Lower lobe of right lung (tissue), 2 donors: ENCODE results near the gene SDC3. TPM values are rescaled to one million over a fixed set of nuclear protein-coding genes. Genes with fewer than 3 reads are reported as not detected.

Experiments
- ATAC-seq, 2 donors: fragments of 200-7000 bp; cut with Tn5 transposase; one replicate each; pipeline ENCODE4 v1.9.1; 2020 to 2022; ENCODE audit warnings: mild to moderate bottlenecking in 2 of 2, moderate library complexity in 2 of 2
- DNase-seq: peaks from one replicate; pipeline ENCODE4 v3.0.0-alpha.2; 2020
- H3K27ac ChIP-seq: fragments of 200-600 bp; one replicate; pipeline ENCODE4 v1.8.0; 2022
- H3K27me3 ChIP-seq: fragments of 200-600 bp; one replicate; pipeline ENCODE4 v1.8.0; 2022; ENCODE audit warnings: low read depth
- H3K36me3 ChIP-seq: fragments of 200-600 bp; one replicate; pipeline ENCODE4 v1.8.0; 2022; ENCODE audit warnings: mild to moderate bottlenecking
- H3K4me1 ChIP-seq: fragments of 200-600 bp; one replicate; pipeline ENCODE4 v1.8.0; 2022
- H3K4me3 ChIP-seq: fragments of 200-600 bp; one replicate; pipeline ENCODE4 v1.8.0; 2022; ENCODE audit warnings: mild to moderate bottlenecking
- H3K9me3 ChIP-seq: fragments of 200-600 bp; one replicate; pipeline ENCODE4 v1.8.0; 2022
- CTCF ChIP-seq: fragments of 200-600 bp; IDR thresholded peaks from one replicate; pipeline ENCODE4 v1.8.0; 2022; ENCODE audit warnings: antibody characterized with exemption, mild to moderate bottlenecking
- intact Hi-C: fragments of 100-400 bp; cut with DNase I; formaldehyde crosslinking; loops from one replicate; pipeline ENCODE4 v1.11.0; 2022
- total RNA-seq: library from RNA; stranded (reverse); fragmentation: NEBNext Ultra II Directional; extraction: Animal tissue kit (Norgen Biotek cat#: 25700); gene quantifications from one replicate; pipeline ENCODE4 v1.2.1, GENCODE V29; 2021
- donor health status: DM: no; HTN: yes; CAD: no; lungs with severe emphysema.

SDC3 gene
- total RNA-seq, 1 donor from 2014 or later: 43.5 TPM

- peaks cover 63% of the 10 kb centered on the region for H3K4me1 ChIP-seq
- no peak overlapping the region for H3K27ac ChIP-seq
- no peaks in the 10 kb centered on the region for H3K9me3 ChIP-seq
- intact Hi-C loops: no loop called here
- no peaks in the 10 kb centered on the region for H3K27me3 ChIP-seq
- no peaks in the 10 kb centered on the region for H3K36me3 ChIP-seq
- peak overlapping the region; percentile 63 for H3K4me3 ChIP-seq
- ATAC-seq: no peak
- DNase-seq: no peak
- no peak for TF ChIP-seq CTCF
Observed at GRCh38 chr1:30906631-30907441, 1.7 kb downstream of the SDC3 start.

GRCh38 chr1:30905916-30906620, 2.5 kb downstream of the SDC3 start:
- no peaks in the 10 kb centered on the region for H3K9me3 ChIP-seq
- no peaks in the 10 kb centered on the region for H3K36me3 ChIP-seq
- H3K4me3 ChIP-seq: no peak overlapping the region
- ATAC-seq: no peak
- no peak overlapping the region for H3K27ac ChIP-seq
- no peaks in the 10 kb centered on the region for H3K27me3 ChIP-seq
- peaks cover 66% of the 10 kb centered on the region for H3K4me1 ChIP-seq
- no peak for TF ChIP-seq CTCF
- intact Hi-C loops: no loop called here
- DNase-seq: peak; percentile 38

GRCh38 chr1:30905403-30905802, 3.2 kb downstream of the SDC3 start:
- H3K27me3 ChIP-seq: no peaks in the 10 kb centered on the region
- DNase-seq (no peak), ATAC-seq (no peak)
- intact Hi-C loops: no loop called here
- no peak overlapping the region for H3K27ac ChIP-seq
- peaks cover 61% of the 10 kb centered on the region for H3K4me1 ChIP-seq
- H3K36me3 ChIP-seq: no peaks in the 10 kb centered on the region
- no peak for TF ChIP-seq CTCF
- H3K9me3 ChIP-seq: no peaks in the 10 kb centered on the region
- H3K4me3 ChIP-seq: no peak overlapping the region

- no peaks in the 10 kb centered on the region for H3K27me3 ChIP-seq
- H3K36me3 ChIP-seq: no peaks in the 10 kb centered on the region
- H3K27ac ChIP-seq: no peak overlapping the region
- H3K4me3 ChIP-seq: no peak overlapping the region
- ATAC-seq (no peak), DNase-seq (peak; percentile 4)
- no peak for TF ChIP-seq CTCF
- intact Hi-C loops: no loop called here
- no peaks in the 10 kb centered on the region for H3K9me3 ChIP-seq
- peaks cover 59% of the 10 kb centered on the region for H3K4me1 ChIP-seq
Observed at GRCh38 chr1:30904962-30905335, 3.6 kb downstream of the SDC3 start.

- H3K4me1 ChIP-seq: peaks cover 54% of the 10 kb centered on the region
- intact Hi-C loops: no loop called here
- no peaks in the 10 kb centered on the region for H3K36me3 ChIP-seq
- H3K4me3 ChIP-seq: no peak overlapping the region
- TF ChIP-seq CTCF: no peak
- ATAC-seq (no peak), DNase-seq (peak; percentile 16)
- H3K27me3 ChIP-seq: no peaks in the 10 kb centered on the region
- no peak overlapping the region for H3K27ac ChIP-seq
- H3K9me3 ChIP-seq: no peaks in the 10 kb centered on the region
Observed at GRCh38 chr1:30904191-30904961, 4.2 kb downstream of the SDC3 start.
